IPS DF 6.9 (cell line): ENCODE data around the gene TRABD2B.

Experiments used
- DNase-seq: peaks from one replicate; pipeline ENCODE4 v3.0.0-alpha.2; 2013; ENCODE audit warnings: low read depth, low spot score
- H3K27ac ChIP-seq: one replicate; pipeline ENCODE4 v1.5.1; 2013; ENCODE audit warnings: low read length, control low read depth
- H3K27me3 ChIP-seq: 2 replicates; pipeline ENCODE4 v1.6.1; 2013; ENCODE audit warnings: mild to moderate bottlenecking, low read length; ENCODE audit not compliant: control insufficient read depth, insufficient read depth
- H3K36me3 ChIP-seq: 2 replicates; pipeline ENCODE4 v1.6.1; 2013; ENCODE audit warnings: low read length; ENCODE audit not compliant: control insufficient read depth, insufficient read depth
- H3K4me1 ChIP-seq: 2 replicates; pipeline ENCODE4 v1.6.1; 2013; ENCODE audit warnings: low read length; ENCODE audit not compliant: control insufficient read depth, insufficient read depth
- H3K4me3 ChIP-seq: 2 replicates; pipeline ENCODE4 v1.5.1; 2013; ENCODE audit warnings: mild to moderate bottlenecking, low read length
- H3K9me3 ChIP-seq: 2 replicates; pipeline ENCODE4 v1.6.1; 2013; ENCODE audit warnings: low read length, inconsistent platforms; ENCODE audit not compliant: control insufficient read depth, insufficient read depth
- WGBS: extraction: QIAGEN DNeasy Blood & Tissue Kit; methylation state at CpG from one replicate; pipeline ENCODE4 v1.1.7; 2013; ENCODE audit warnings: mixed read lengths, missing lambda C conversion rate; ENCODE audit not compliant: insufficient read length, insufficient coverage; 5-methylcytosine and 5-hydroxymethylcytosine counted together

TRABD2B gene

GRCh38 chr1:47765742-47766485 is 231.3 kb downstream of the TRABD2B start:
- H3K4me3 ChIP-seq, result no peak overlapping the region
- H3K4me1 ChIP-seq, result no peaks in the 10 kb centered on the region
- no peaks in the 10 kb centered on the region for H3K9me3 ChIP-seq
- WGBS, result no CpG with 5 or more reads among the region's 22 CpGs
- no peak overlapping the region for H3K27ac ChIP-seq
- DNase-seq, result no peak
- H3K27me3 ChIP-seq, result no peaks in the 10 kb centered on the region
- H3K36me3 ChIP-seq, result no peaks in the 10 kb centered on the region

GRCh38 chr1:47765236-47765635 is 231.9 kb downstream of the TRABD2B start:
- Histone ChIP-seq H3K27ac (no peak overlapping the region), H3K4me1 (no peaks in the 10 kb centered on the region), H3K9me3 (no peaks in the 10 kb centered on the region), H3K4me3 (no peak overlapping the region), H3K27me3 (no peaks in the 10 kb centered on the region), H3K36me3 (no peaks in the 10 kb centered on the region)
- whole genome bisulfite sequencing, result no CpG with 5 or more reads among the region's 8 CpGs
- no peak for DNase-seq

GRCh38 chr1:47764461-47765046 is 232.6 kb downstream of the TRABD2B start:
- H3K27ac ChIP-seq, result no peak overlapping the region
- no peaks in the 10 kb centered on the region for H3K27me3 ChIP-seq
- no CpG with 5 or more reads among the region's 9 CpGs for WGBS

GRCh38 chr1:47763591-47764171 is 233.5 kb downstream of the TRABD2B start:
- Histone ChIP-seq H3K36me3 (no peaks in the 10 kb centered on the region), H3K4me3 (no peak overlapping the region), H3K9me3 (no peaks in the 10 kb centered on the region), H3K27ac (no peak overlapping the region), H3K4me1 (no peaks in the 10 kb centered on the region), H3K27me3 (no peaks in the 10 kb centered on the region)
- DNase-seq, result no peak
- no CpG with 5 or more reads among the region's 9 CpGs for WGBS

More at GRCh38 chr1:47764461-47765046, 232.6 kb downstream of the TRABD2B start:
- Histone ChIP-seq H3K4me3 (no peak overlapping the region), H3K9me3 (no peaks in the 10 kb centered on the region), H3K36me3 (no peaks in the 10 kb centered on the region), H3K4me1 (no peaks in the 10 kb centered on the region)
- DNase-seq, result no peak

GRCh38 chr1:47761974-47762373 is 235.2 kb downstream of the TRABD2B start:
- WGBS, result no CpG with 5 or more reads among the region's 5 CpGs
- H3K36me3 ChIP-seq, result no peaks in the 10 kb centered on the region
- H3K4me3 ChIP-seq, result no peak overlapping the region
- no peak overlapping the region for H3K27ac ChIP-seq
- no peak for DNase-seq
- no peaks in the 10 kb centered on the region for H3K9me3 ChIP-seq
- no peaks in the 10 kb centered on the region for H3K27me3 ChIP-seq
- no peaks in the 10 kb centered on the region for H3K4me1 ChIP-seq

- H3K36me3 ChIP-seq, result no peaks in the 10 kb centered on the region
- H3K27ac ChIP-seq, result no peak overlapping the region
- no CpG with 5 or more reads among the region's 8 CpGs for WGBS
- no peaks in the 10 kb centered on the region for H3K27me3 ChIP-seq
- H3K4me3 ChIP-seq, result no peak overlapping the region
- H3K4me1 ChIP-seq, result no peaks in the 10 kb centered on the region
- no peaks in the 10 kb centered on the region for H3K9me3 ChIP-seq
- no peak for DNase-seq
Measured at GRCh38 chr1:47761201-47761930, 235.8 kb downstream of the TRABD2B start.

GRCh38 chr1:47759936-47760629 is 237.1 kb downstream of the TRABD2B start:
- H3K4me3 ChIP-seq, result no peak overlapping the region
- no CpG with 5 or more reads among the region's 9 CpGs for WGBS

GRCh38 chr1:47759251-47759935 is 237.8 kb downstream of the TRABD2B start:
- WGBS, result no CpG with 5 or more reads among the region's 12 CpGs
- no peak for DNase-seq
- Histone ChIP-seq H3K4me3 (no peak overlapping the region), H3K4me1 (no peaks in the 10 kb centered on the region), H3K27ac (no peak overlapping the region), H3K36me3 (no peaks in the 10 kb centered on the region), H3K27me3 (no peaks in the 10 kb centered on the region), H3K9me3 (no peaks in the 10 kb centered on the region)

More at GRCh38 chr1:47759936-47760629, 237.1 kb downstream of the TRABD2B start:
- no peak for DNase-seq
- Histone ChIP-seq H3K27ac (no peak overlapping the region), H3K9me3 (no peaks in the 10 kb centered on the region), H3K4me1 (no peaks in the 10 kb centered on the region), H3K36me3 (no peaks in the 10 kb centered on the region), H3K27me3 (no peaks in the 10 kb centered on the region)

- no CpG with 5 or more reads among the region's 20 CpGs for whole genome bisulfite sequencing
- H3K4me3 ChIP-seq, result no peak overlapping the region
- H3K27me3 ChIP-seq, result no peaks in the 10 kb centered on the region
- H3K9me3 ChIP-seq, result no peaks in the 10 kb centered on the region
- H3K36me3 ChIP-seq, result no peaks in the 10 kb centered on the region
- no peaks in the 10 kb centered on the region for H3K4me1 ChIP-seq
- DNase-seq, result no peak
- H3K27ac ChIP-seq, result no peak overlapping the region
Measured at GRCh38 chr1:47758341-47759250, 238.6 kb downstream of the TRABD2B start.
